ENCODE data around the gene UQCC2.

DNA sequence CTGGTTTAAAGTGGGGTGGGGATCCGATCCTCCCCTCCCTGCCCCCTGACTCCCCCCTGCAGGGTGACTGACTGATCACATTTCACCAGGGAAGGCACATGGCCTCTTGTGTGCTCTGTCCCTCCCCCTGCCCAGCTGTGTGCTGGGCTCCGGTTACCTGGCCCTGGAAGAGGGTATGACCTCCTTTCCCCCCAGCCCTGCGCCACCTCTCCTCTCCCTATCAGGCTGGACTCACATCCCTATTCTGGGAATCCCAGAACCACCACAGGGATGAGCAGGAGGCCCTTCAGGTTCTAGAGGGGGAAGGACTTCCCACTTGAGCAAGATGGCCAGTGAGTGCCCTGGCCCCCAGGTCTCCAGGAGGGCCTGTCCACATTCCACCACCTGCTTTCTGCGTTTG, 37.3 kb upstream of the UQCC2 start:
- TF ChIP-seq, protein P1, sequence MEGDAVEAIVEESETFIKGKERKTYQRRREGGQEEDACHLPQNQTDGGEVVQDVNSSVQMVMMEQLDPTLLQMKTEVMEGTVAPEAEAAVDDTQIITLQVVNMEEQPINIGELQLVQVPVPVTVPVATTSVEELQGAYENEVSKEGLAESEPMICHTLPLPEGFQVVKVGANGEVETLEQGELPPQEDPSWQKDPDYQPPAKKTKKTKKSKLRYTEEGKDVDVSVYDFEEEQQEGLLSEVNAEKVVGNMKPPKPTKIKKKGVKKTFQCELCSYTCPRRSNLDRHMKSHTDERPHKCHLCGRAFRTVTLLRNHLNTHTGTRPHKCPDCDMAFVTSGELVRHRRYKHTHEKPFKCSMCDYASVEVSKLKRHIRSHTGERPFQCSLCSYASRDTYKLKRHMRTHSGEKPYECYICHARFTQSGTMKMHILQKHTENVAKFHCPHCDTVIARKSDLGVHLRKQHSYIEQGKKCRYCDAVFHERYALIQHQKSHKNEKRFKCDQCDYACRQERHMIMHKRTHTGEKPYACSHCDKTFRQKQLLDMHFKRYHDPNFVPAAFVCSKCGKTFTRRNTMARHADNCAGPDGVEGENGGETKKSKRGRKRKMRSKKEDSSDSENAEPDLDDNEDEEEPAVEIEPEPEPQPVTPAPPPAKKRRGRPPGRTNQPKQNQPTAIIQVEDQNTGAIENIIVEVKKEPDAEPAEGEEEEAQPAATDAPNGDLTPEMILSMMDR (IDR thresholded peaks at IDR 0.05) = no peak
- TF ChIP-seq POLR2A (IDR thresholded peaks at IDR 0.05) = no peak
